ENCODE results near the gene ADCY2. TPM values are rescaled to one million over a fixed set of nuclear protein-coding genes. Genes with fewer than 3 reads are reported as not detected.

The ADCY2 gene
- total RNA-seq, 1 donor from 2014 or later = 2.4 TPM

DNA sequence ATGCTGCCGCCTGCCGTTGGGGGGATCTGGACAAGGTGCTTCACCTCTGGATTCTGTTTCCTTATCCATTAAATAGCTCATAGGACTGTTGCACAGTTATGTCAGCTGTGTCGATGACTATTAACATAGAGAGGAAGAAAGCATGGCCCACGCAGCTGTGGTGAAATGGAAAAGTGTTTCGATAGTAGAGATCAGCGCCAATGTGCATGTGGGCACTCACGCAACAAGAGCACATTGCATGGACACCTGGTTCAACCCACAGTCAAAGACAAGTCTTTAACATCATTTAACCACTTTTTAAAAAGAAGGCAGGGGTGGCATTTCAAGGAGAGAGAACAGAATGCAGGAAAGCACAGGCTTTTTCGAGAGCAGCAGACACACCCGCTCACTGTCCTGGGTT lies 107.6 kb downstream of the ADCY2 start:
- DNase-seq (ENCODE audit: low spot score) = no peak

DNA sequence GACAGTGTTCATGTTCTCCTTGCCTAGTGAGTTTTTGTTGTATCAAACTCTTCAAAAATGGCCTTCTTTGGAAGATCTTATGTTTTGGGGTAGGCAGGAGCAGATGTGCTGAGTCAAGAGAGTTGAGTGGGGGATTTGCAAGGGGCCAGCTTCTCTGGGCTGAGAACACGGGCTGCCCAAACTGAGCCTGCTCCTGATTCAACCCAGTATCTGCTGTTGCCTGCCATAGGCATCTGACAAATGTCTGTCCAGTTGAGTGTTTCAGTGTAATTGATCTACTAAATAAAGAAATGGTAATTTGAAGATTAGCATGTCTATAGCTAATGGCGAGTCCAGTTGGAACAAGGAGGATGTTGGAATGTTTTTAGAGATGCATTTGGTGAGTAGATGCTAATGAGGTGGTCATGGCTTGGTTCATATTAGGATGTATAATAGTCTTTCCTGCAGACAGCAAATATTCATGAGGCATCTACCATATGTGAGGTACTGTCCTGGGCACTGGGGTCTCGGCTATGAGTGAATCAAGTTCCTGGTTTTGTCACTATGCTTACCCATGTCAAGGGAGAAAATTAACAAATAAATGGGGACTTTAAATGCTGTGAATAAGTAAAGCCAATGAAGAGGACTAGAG lies 119.5 kb downstream of the ADCY2 start:
- no peak for DNase-seq (ENCODE audit: low spot score)

DNA sequence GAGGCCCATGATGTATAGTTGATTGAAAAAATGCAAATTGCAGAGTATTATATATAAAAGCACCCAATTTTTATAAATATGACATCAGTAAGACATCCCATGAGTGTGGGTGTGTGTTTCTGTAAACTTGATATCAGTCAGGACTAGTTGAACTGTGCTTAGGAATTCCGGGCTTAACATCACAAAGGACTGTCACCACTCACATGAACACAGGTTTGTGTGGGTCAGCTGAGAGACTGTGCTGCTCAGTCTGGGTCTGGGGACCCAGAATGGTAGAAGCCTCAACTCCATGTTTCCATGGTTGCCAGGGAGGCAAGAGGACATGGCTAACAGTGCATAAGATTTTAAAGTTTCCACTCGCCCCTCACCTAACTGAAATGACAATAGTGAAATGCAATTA lies 120.3 kb downstream of the ADCY2 start:
- no peak for DNase-seq (ENCODE audit: low spot score)

DNA sequence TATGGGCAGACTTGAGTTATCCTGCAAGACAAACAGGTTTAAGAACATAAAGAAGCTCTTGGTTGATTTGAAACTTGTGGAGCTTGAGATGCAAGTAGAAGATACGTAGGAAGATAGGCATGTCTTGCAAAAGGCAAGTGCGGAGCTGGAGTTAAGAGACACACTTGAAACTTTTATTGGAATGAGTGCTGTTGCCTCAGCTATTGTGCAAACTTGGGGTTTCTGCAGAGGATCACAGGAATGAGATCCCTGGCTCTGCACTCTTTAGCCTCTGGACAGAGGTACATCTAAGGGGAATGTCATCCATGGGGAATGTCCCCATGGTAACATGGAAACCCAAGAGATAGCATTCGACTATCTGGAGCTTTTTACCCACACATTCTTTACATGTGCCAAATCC lies 121.1 kb downstream of the ADCY2 start:
- no peak for DNase-seq (ENCODE audit: low spot score)

DNA sequence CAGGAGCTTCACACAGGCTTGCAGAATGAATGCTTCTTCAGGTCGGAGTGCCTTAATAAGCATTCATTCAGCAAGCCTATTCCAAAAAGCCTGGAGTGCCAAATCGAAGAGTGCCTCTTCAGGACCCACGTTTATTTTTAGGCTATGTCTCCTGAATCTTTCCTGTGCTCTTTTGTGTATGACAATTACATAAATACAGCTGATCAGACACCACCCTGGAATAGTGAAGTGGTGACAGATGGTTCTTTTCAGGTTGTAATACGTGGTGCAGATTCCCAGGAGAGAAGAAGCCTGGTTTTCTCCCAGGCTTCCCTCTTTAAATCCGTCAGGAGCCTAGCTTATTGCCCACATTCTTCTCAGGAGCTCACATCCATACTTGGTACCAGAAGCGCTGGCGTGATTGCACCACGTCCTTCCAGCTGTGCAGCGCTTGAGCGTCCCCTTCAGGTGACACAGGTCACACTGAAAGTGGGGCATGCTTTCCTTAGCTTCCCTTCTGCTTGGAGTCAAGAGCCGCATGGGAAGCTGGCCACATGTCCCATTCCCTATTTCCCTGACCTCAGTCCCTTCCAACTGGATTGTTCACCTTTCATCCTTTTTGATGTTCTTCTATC lies 123.1 kb downstream of the ADCY2 start:
- DNase-seq (ENCODE audit: low spot score) = no peak

DNA sequence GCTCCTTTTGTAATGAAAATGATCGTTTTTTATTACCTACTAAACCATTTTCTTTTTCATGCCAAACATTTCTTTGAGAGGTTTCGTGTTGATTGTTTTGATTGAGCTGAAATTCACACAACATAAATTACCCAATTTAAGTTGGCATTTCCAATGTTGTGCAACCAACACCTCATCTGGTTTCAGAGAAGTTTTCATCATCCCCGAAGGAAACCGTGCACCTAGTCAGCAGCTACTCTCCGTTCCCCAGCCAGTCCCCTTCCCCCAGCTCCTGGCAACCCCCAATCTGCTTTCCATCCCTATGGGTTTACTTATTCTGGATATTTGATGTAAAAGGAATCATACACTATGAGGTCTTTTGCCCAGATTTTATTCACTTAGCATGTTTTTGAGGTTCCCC lies 123.6 kb downstream of the ADCY2 start:
- DNase-seq (ENCODE audit: low spot score) = no peak

DNA sequence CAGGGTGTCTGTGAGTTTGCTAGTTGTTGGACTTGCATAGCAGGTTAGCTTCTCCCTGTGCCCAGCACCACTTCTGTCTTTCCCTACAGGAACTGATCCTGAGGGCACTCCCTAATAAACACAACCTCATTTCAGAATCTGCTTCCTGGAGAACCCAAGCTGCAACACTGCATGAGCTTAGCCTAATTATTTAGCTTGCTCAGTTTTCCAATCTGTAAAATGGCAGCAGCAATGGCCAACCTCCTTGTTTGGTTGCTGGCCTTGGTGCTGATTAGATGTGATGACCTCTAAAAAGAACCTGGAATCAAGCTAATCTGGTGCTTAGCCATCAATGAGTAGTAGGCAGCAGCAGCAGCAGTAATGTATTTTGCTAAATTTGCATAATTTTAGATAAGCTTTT lies 133.9 kb downstream of the ADCY2 start:
- no peak for DNase-seq (ENCODE audit: low spot score)

DNA sequence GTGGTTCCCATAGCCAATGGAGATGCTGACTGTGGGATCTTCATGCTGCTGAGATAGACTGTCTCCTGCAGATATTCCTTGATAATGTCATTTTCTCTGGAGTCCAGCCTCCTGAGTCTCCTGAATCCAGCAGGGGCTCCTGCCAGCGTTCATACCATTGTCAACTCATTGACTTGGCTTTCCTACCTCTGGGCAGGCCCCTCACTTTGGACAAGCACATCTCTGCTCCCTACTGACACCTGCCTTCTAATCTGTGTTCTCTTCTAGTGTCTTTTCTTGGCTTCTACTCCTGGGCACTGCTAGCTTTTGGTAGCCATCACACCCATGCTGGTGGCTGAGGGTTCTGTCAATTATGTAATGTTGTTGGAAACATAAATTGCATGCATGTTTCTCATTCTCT lies 138.0 kb downstream of the ADCY2 start:
- no peak for DNase-seq (ENCODE audit: low spot score)

DNA sequence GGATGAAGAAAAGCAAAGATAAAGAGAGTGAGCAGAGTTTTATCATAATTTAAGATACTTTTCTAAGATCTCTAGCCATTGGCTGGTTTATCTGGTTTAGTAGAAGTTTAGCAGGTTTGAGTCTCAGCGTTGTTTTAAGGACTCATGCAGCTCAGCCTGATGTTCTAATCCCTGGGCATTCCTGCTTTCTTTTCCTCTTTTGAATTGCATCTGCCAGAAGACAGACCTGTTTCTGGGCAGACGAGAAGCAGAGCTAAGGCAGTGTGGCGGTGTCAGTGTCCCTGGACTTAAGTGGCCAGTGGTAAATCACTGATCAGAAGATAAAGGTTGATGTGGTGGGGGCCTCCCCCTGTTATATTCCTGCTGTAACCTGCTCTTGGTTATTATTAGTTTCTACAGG lies 138.6 kb downstream of the ADCY2 start:
- no peak for DNase-seq (ENCODE audit: low spot score)

DNA sequence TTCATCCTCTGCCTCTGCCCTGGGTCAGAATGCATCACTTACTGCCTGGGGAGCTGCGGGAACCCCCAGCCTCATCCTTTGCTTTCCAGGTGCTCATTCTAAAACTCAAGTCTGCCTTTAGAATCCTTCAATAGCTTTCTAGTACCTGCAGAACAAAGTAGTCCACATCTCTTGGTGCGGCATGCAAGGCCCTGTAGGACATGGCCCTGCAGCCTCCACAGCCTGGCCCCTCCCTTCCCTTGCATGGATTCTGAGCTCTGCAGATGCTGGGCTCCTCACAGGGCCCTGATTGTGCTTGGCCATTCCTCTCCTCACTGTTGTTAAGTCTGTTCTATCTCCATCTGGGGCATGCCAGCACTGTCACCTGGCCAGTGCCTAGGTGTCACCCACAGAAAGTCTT lies 141.6 kb downstream of the ADCY2 start:
- no peak for DNase-seq (ENCODE audit: low spot score)

DNA sequence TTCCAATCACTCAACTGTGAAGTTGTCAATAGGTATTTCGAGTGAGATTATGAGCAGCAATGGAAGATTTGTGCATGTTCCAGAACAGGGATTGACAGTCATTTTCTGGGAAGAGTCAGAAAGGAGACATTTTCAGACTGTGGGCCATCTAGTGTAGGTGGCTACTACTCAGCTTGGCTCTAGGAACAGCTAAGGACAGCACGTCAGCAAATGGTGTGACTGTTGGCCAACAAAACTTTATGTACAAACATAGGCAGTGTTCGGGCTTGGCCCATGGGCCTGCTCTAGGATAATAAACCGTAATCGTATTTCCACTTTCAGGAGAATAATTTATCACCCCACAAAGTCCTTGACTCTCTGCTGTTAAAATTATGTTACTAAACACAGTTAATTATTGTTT lies 143.6 kb downstream of the ADCY2 start:
- no peak for DNase-seq (ENCODE audit: low spot score)

DNA sequence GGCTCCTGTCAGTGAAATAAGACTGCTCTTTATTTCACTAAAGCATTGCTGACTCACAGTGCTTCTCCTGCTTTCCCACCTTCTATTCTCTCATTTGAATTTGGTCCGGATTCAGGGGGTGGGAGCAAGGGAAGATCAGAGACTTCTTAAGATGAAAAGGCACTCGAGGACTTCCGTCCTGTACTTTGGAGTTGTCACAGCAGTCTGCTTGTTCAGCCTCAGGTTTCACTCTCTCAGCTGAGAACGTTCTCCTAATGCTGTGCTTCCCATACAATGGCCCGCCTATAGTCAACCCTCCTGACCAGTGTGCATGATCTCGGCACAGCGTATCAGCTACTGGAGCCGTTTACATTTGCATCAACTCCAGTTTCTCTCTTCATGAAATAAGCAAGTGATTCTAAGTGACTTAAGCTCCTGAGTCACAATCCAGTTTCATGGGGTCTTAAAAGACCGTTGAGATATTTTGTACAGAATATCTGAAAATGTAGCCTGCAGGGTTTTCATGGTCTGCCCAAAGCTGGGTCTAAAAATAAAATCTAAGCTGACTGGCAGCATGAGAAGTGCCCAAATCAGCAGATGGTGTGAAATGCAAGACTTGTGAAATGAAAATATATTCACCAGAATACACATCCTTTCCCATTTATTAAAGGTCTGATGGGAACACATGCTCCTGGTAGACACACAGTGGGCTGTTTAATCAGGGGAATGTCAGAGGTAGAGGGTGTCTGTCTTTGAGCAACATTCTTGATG lies 145.0 kb downstream of the ADCY2 start:
- no peak for DNase-seq (ENCODE audit: low spot score)

DNA sequence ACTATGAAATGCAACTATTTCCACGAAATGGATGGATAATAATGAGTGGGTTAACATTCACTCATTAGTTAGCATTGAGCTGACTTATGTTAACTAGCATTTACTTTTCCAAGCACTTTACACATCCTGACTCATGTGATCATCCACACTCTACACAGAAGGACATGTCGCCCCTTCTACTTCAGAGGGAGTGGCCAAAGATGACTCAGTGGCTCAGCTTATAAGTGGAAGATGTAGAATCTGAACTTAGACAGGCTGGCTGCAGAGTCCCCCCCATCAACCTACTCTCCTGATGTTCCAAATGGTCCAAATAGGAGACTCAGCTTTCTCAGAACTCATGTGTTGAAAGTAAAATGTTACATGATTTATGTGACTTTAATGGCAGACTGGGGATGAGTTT lies 146.0 kb downstream of the ADCY2 start:
- DNase-seq (ENCODE audit: low spot score) = no peak

DNA sequence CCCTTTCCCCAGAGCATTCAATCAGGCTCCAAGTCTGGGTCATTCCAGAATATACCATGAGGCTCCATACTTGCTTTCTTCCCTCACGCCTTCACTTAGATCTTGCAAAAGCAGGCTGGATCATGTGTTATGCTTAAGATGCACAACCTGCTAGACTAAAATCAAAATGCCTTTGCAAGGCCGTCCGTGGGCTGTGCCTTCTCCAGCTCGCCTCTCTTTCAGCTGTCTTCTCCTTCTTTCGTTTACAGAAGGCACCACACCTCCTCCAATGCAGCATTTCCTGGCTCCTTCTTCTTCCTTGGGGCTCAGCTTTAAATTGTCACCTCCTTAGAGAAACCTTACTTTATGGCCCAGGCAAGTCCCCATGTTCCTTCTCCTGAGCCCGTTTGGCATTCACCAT lies 150.6 kb downstream of the ADCY2 start:
- DNase-seq (ENCODE audit: low spot score) = no peak

DNA sequence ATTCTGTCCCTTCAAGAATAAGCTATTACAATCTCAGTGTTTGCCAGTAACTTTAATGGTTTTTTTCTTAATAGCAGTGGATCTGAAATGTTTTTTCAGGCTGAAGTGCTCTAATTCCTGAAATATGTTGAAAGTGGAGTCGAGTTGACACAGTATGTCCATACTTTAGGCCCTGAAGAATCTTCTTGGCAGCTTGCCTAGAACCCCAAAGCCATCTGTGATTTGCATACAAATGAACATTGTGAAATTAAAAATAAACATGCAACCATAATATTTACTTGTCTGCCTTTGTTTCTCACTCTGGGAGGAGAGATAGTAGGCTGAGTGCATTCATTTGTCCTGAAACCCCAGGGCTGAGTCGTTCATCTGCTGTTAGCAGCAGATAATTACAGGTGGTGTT lies 152.7 kb downstream of the ADCY2 start:
- no peak for DNase-seq (ENCODE audit: low spot score)

DNA sequence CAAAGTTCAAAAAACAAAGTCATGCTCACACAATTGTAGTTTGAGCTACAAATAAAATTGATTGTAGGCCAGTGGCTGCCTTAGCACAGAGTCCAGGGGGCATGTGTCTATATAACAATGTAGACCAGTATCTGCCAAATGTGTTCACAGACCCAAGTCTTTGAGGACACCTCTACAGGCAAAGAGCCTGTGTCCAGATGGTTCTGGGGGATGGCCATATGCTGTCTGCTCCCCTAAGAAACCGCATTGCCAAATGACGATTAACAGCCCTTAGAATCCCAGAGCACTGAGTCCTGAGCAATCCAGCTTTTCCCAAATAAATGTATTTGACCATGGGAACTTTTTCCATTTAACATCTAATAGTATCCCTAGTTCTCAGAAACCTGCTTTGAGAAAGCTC lies 169.6 kb downstream of the ADCY2 start:
- DNase-seq (ENCODE audit: low spot score) = no peak

DNA sequence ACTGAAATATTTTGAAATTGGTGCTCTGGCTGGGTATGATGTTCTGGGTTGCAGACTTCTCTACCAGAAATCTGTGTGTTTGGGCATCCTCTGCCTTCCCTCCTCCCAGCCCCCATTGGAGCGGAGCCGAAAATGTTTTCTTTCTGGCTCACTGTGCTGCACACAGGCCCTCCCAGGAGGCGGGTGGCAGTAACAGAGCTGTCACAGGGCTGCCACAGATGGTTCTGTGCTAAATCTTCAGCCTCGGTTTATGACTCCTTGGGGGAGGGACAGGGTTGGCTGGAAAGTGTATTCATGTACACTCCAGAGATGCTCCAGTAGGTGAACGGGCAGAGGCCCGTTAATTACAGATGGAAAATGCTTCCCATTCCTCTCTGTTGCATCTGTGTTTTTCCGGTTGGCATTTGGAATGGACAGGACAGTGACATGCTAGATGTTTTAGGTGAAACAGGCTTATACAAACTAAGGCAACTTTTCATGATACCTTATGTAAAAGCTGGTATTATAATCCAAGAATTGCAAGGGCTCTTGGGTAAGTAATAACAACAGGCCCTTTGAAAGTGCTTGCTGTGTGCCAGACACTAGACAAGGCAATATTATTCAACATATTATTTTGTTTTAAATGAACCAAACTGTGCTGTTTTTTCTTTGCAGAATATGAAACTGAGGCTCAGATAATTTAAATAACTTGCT lies 180.2 kb downstream of the ADCY2 start:
- no peak for DNase-seq (ENCODE audit: low spot score)

DNA sequence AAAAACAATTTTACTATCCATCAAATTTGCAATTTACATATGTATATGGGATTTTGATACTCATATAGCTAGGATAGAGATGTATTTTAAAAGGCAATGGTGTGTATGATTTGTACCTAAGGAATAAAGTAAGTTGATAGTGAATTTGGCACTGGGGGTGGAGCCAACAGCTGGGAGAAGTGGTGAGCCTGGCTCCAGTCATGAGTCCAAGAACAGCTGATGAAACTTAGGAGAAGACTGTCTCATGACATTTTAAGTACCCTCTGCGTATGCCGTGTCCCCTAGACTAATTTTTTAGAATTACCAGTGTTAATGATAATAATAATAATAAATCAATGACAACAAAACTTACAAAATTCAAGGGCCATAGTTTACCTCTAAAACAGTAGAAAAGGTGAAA lies 181.4 kb downstream of the ADCY2 start:
- DNase-seq (ENCODE audit: low spot score) = no peak

DNA sequence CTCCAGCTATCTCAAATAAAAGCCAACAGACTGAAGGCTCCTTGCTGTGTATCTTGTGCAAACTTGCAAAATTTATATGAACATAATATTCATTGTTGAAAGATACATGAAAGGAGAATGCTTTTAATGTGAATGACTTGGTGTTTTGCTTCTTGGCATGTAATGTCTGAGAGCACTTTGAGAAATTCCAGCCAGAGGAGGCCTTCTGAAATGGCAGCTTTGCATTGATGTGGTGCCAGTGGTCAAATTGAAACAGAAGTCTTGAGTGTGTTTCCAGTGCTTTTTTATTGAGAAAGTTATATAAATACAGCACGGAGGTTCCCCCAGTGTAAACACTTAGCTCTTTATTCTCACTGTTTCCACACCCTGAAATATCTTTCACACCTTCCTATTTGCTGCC lies 182.1 kb downstream of the ADCY2 start:
- DNase-seq (ENCODE audit: low spot score) = no peak

DNA sequence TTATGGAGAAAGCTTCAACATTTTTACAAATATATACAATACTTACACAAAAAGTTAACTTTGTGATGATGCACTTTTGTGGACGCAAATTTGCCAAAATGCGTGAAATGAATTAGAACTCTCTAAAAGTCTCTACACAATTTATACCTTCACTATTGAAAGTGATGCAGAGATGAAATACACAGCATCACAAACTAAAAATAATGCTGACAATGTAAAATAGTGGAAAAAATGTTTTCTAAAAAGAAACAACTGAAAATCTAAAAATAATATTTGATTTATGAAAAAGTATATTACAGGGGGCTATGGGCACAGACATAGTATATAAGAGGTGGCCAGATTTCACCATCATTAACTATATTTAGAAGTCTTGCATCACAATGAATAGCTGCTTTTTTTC lies 188.8 kb downstream of the ADCY2 start:
- DNase-seq (ENCODE audit: low spot score) = no peak

DNA sequence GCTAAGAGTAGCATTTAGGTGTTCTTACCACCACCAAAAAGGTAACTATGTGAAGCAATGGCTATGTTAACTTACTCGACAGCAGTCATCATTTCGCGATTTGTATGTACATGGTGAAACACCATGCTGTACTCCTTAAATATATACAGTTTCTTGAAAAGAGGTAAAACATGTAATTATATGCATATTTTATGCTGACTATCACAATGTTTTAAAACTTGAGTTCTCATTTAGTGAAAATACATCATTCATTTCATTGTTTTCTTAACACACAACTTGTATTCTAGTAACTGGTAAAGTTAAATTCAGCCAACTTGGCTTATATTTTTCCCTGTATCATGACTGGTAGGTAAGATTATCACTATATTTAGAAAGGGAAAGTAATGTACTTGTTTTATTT lies 189.9 kb downstream of the ADCY2 start:
- DNase-seq (ENCODE audit: low spot score) = no peak

DNA sequence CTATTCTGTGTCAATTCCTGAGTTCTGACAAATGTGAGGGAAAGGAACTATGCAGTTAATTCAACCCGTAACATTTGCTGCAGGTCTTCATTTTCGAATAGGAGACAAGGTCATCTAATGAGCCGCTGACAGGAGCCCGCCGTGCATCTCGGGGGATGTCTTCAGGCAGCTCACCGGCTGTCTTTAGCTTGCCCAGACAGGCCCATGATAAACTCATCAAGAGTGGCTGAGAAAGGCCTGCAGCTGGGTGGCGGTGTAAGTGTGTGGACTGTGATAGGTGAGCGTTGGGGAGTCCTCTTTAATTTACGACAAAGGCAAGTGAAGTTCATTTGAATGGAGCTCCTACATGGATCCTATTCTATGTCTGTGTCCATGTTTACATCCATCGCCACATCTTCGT lies 190.5 kb downstream of the ADCY2 start:
- no peak for DNase-seq (ENCODE audit: low spot score)

DNA sequence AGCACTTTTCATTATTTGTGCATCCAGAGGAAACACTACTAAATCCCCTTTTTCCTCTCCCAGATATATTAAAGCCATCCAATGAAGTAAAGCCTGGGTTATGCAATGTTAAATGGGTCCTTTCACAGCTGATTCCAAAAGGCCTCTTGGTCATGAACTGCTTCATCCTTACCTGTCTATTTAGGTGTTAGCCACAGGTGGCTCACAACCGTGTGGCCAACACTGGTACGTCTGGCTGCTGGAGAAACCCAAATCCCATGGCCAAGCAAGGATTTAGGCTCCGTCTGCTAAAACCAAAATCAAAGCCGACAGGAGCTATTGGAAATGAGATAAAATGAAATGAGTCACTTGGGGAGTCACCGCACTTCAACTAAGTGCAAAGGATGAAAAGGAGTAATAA lies 193.9 kb downstream of the ADCY2 start:
- DNase-seq (ENCODE audit: low spot score) = no peak
